SK-N-DZ (cell line): ENCODE results near the gene CD4.

Experiments used
- DNase-seq: peaks from one replicate; pipeline ENCODE4 v3.0.0-alpha.2; 2015; ENCODE audit warnings: low spot score

The CD4 gene

GRCh38 chr12:6813363-6813762 is 24.0 kb downstream of the CD4 start:
- DNase-seq: no peak

DNA sequence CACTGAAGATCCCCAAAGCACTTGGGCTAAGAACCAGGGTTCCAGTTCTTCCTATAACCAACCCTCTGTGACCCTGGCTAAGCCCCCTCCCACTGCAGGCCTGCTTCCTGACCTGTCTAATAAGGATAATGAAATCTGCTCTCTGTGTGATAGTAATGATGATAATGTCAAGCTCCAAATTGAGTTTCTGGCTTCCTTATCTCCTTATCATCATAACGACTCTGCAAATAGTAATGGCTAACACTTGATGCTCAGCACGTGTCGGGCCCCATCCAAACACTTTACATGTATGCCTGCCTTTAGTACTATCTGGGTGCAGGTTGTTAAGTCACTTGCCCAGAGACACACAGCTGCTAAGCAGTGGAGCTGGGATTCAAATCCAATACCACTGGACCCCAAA is 27.3 kb downstream of the CD4 start:
- peak; percentile 96 for DNase-seq

- peak; percentile 54 for DNase-seq
These were observed 27.8 kb downstream of the CD4 start for GRCh38 chr12:6817098-6817497.

- no peak for DNase-seq
These were observed 28.4 kb downstream of the CD4 start for GRCh38 chr12:6817662-6818157.

DNA sequence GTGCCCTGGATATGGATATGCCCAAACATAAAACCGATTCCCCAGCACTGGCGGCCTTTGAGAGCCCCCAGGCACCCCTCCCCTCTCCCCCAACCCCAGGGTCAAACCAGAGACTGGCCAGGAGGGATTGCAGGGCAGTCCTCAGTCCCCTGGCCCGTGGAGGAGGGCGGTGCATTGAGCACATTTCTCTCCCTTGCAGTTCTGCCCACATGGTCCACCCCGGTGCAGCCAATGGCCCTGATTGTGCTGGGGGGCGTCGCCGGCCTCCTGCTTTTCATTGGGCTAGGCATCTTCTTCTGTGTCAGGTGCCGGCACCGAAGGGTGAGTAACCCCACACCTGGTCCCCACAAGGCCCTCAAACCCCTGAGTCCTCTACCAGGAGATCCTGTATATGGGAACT is 28.9 kb downstream of the CD4 start:
- DNase-seq: peak; percentile 81

- DNase-seq: peak; percentile 64
These were observed 29.3 kb downstream of the CD4 start for GRCh38 chr12:6818645-6819044.

DNA sequence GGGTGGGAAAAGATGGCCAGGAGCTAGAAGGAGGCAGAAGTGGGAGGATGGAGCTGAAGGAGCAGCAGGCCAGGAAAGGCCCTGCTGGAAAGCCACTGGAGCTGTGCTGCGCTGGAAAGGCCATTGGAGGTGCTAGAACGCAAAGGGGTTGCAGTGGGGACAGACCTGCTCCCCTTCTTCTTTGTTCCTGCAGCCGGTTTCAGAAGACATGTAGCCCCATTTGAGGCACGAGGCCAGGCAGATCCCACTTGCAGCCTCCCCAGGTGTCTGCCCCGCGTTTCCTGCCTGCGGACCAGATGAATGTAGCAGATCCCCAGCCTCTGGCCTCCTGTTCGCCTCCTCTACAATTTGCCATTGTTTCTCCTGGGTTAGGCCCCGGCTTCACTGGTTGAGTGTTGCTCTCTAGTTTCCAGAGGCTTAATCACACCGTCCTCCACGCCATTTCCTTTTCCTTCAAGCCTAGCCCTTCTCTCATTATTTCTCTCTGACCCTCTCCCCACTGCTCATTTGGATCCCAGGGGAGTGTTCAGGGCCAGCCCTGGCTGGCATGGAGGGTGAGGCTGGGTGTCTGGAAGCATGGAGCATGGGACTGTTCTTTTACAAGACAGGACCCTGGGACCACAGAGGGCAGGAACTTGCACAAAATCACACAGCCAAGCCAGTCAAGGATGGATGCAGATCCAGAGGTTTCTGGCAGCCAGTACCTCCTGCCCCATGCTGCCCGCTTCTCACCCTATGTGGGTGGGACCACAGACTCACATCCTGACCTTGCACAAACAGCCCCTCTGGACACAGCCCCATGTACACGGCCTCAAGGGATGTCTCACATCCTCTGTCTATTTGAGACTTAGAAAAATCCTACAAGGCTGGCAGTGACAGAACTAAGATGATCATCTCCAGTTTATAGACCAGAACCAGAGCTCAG is 30.0 kb downstream of the CD4 start:
- DNase-seq: peak; percentile 70

- DNase-seq: no peak
These were observed 30.8 kb downstream of the CD4 start for GRCh38 chr12:6820166-6820565.

DNA sequence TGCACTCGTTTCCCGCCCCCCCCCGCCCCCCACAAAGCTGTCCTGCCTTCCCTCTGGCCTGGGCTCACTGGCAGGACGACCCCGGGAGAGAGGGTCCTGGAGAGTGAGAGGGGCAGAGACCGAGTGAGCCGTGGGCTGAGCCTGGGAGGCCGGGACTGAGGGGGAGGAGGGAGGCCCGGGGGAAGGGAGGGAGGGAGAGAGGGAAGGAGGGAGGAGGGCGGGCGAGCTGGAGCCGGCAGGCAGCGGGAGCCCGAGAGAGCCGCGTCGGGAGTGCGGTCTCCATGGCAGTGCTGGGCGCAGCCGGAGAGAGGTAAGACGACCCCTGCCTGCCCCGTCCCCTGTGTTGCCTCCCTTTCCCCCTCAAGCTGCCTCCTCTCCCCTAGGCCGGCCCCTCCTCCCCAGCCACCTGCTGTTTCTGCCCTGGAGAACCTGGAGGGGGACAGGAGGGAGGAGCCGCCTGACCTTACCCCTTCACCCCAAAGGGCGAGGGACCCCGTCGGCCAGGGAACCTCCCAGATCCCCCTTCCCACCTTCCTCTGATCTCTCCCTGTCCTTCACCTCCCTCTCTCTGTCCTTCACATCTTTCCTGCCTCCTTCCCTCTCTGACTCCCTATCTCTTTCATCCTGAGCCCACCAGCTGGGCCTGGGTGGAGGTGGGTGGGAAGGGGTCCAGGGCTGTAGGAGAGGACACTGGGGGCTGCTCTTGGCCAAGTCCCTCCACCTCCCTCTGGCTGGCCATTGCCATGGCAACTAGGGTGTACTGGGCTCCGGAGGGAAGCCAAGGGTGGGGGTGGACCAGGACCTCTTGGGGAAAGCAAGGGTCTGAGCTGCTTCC is 32.5 kb downstream of the CD4 start, which contains the start of gene GPR162:
TSS of gene GPR162 (plus strand) at position 231 of the 835 bp plus-strand sequence. CDS start 2,078 bp downstream, outside the sequence.
- peak; percentile 83 for DNase-seq

DNA sequence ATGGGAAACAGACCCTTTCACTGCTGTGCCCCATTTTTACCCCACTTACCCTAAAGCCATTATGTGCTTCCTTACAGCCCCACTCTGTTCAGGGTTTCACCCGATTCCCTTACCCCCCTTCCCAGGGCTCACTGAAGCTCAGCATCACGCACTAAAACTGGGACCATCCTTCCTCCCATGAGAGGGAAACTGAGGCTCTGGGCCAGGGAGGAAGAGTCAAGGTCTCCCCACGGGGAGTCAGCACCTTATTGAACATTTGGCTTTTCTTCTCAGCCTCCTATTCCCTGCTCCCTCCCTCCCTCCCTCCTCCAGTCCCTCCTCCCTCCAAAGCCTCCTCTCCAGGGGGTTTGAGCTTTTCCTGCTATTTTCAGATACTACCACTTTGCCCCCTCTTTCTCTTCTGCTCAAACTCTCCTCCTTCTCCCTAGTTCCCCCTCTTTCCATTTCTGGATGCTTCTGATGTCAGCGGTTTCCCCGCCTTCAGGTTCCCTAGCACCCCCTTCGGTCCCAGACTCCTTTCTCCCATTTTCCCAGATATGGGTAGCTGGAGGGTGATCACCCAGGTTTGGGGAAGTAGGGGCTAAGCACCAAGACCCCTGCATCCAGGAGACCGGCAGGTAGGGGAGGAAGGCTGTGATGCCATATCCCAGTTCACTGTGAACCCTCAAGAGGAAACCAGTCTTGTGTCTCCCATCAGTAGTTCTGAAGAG is 33.3 kb downstream of the CD4 start:
- no peak for DNase-seq

GRCh38 chr12:6823182-6824084 is 34.1 kb downstream of the CD4 start:
- no peak for DNase-seq

DNA sequence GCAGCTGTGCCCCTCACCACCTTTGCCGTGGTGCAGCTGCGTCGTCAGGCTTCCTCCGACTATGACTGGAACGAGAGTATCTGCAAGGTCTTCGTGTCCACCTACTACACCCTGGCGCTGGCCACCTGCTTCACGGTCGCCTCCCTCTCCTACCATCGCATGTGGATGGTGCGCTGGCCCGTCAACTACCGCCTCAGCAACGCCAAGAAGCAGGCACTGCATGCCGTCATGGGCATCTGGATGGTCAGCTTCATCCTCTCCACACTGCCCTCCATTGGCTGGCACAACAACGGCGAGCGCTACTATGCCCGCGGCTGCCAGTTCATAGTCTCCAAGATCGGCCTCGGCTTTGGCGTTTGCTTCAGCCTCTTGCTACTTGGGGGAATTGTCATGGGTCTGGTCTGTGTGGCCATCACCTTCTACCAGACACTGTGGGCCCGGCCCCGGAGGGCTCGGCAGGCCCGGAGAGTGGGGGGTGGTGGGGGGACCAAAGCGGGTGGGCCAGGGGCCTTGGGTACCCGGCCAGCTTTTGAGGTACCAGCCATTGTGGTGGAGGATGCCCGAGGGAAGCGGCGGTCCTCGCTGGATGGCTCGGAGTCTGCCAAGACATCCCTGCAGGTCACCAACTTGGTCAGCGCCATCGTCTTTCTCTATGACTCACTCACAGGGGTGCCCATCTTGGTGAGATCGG is 34.9 kb downstream of the CD4 start:
- DNase-seq: no peak

DNA sequence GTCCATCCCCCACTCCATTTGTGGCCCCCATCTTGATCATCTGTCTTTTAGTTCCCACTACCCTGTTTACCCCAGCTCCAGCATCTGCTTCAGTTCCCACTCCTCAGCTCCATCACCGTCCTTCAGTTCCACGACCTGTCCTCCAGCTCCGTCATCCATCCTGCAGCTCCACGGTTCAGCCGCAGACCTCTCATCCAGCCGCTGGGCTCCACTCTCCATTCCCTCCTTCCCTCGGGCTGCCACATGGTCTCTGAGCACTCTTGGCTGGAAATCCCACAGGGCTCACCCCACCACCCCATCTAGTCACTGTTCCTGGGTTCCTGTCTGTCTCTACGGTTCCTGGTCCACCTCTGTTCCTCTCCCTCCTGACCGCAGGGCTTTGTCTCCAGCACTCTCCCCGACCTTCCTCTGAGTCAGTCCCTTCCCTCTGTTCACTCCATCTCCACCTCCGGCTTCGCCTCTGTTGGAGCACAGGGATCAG is 35.6 kb downstream of the CD4 start:
- DNase-seq: no peak

GRCh38 chr12:6825398-6826124 is 36.2 kb downstream of the CD4 start:
- DNase-seq: peak; percentile 92

GRCh38 chr12:6826125-6826733 is 36.9 kb downstream of the CD4 start:
- DNase-seq: no peak

- peak; percentile 45 for DNase-seq
These were observed 37.6 kb downstream of the CD4 start for GRCh38 chr12:6826734-6827436.

GRCh38 chr12:6827437-6827911 is 38.1 kb downstream of the CD4 start:
- peak; percentile 96 for DNase-seq
